Measurements from ENCODE around the gene TUNAR. TPM values are rescaled to one million over a fixed set of nuclear protein-coding genes. Genes with fewer than 3 reads are reported as not detected.
"Not testable (repeated sequence)": the region's sequence is repeated elsewhere in the genome, so short reads cannot be mapped to it uniquely, and the experiment has no call there.

The TUNAR gene
- total and polyA plus RNA-seq, 5 experiments from 2014 or later: not detected

- H3K27me3 Mint-ChIP-seq: peaks cover 0 to 16% (median 3%) of the 10 kb centered on the region in 5 donors
These were observed 88.3 kb downstream of the TUNAR start for GRCh38 chr14:95964901-95965300.

GRCh38 chr14:95968048-95968447 is 91.4 kb downstream of the TUNAR start:
- POLR2A ChIA-PET, H3K4me1 Mint-ChIP-seq, H3K27ac Mint-ChIP-seq, ATAC-seq, DNase-seq, H3K4me3 Mint-ChIP-seq, H3K36me3 Mint-ChIP-seq: not testable (repeated sequence)
- Mint-ChIP-seq H3K27me3 (peaks cover 3 to 13% (median 9%) of the 10 kb centered on the region in 5 donors), H3K9me3 (peaks cover 0 to 19% (median 3%) of the 10 kb centered on the region in 9 donors)

More at GRCh38 chr14:95964901-95965300, 88.3 kb downstream of the TUNAR start:
- Mint-ChIP-seq H3K4me3 (no peak overlapping the region), H3K4me1 (no peaks in the 10 kb centered on the region), H3K9me3 (peaks cover 0 to 5% (median 0%) of the 10 kb centered on the region in 9 donors), H3K27ac (no peak overlapping the region), H3K36me3 (no peaks in the 10 kb centered on the region)
- POLR2A ChIA-PET: no interaction called here
- DNase-seq (no peak), ATAC-seq (no peak)

Other genes starting within 250 kb of the TUNAR start
- gene TCL1B, start 190.4 kb upstream of the TUNAR start, total RNA-seq: under 1 TPM; 0.33 to 0.47 TPM
- not detected for gene TCL1B, start 190.4 kb upstream of the TUNAR start, polyA plus RNA-seq
- 10 to 100 TPM; 22.2 to 23.8 TPM for gene TCL1A, start 162.7 kb upstream of the TUNAR start, total RNA-seq
- gene TCL1A, start 162.7 kb upstream of the TUNAR start, polyA plus RNA-seq: 1 to 10 TPM in 1 of 3 donors, under 1 TPM in 2; 0.10 to 1.2 (median 0.84) TPM
- 1 to 10 TPM; 4.3 to 4.6 TPM for gene C14orf132, start 162.5 kb downstream of the TUNAR start, total RNA-seq
- gene C14orf132, start 162.5 kb downstream of the TUNAR start, polyA plus RNA-seq: under 1 TPM in 2 of 3 donors, not detected in 1; 0.57 to 0.64 TPM

Data from naive thymus-derived CD8-positive, alpha-beta T cell (primary cell).